GM12864 (cell line): Measurements from ENCODE around the gene FALEC.

Source experiments
- DNase-seq: peaks from one replicate; pipeline ENCODE4 v3.0.0-alpha.2; 2011; ENCODE audit warnings: low read depth
- H3K4me3 ChIP-seq: 2 replicates; pipeline ENCODE4 v1.5.1; 2011; ENCODE audit warnings: mild to moderate bottlenecking, low read depth, low read length, control low read depth
- CTCF ChIP-seq: IDR thresholded peaks from 2 replicates; pipeline ENCODE4 v1.5.1; 2011; ENCODE audit warnings: low read depth, mild to moderate bottlenecking, moderate library complexity, low read length, control low read depth, inconsistent platforms; ENCODE audit errors: missing control alignments

Gene FALEC

GRCh38 chr1:150553392-150554085 lies 38.0 kb downstream of the FALEC start:
- TF ChIP-seq CTCF, result no peak
- H3K4me3 ChIP-seq, result no peak overlapping the region
- DNase-seq, result no peak

- TF ChIP-seq CTCF, result no peak
- DNase-seq, result no peak
- no peak overlapping the region for H3K4me3 ChIP-seq
Measured at GRCh38 chr1:150554086-150554452, 38.5 kb downstream of the FALEC start.

GRCh38 chr1:150555198-150555970 lies 39.8 kb downstream of the FALEC start:
- no peak for DNase-seq
- no peak overlapping the region for H3K4me3 ChIP-seq
- TF ChIP-seq CTCF, result no peak

GRCh38 chr1:150555971-150556865 lies 40.7 kb downstream of the FALEC start:
- H3K4me3 ChIP-seq, result no peak overlapping the region
- DNase-seq, result no peak
- no peak for TF ChIP-seq CTCF

- no peak overlapping the region for H3K4me3 ChIP-seq
- TF ChIP-seq CTCF, result no peak
- DNase-seq, result no peak
Measured at GRCh38 chr1:150557065-150557600, 41.6 kb downstream of the FALEC start.

- H3K4me3 ChIP-seq, result no peak overlapping the region
- DNase-seq, result no peak
- TF ChIP-seq CTCF, result no peak
Measured at GRCh38 chr1:150557813-150558212, 42.3 kb downstream of the FALEC start.
